Measurements from ENCODE around the gene TRMT112.
A peak's percentile ranks its signal among the peaks of the same experiment; 100 is the strongest.

Gene TRMT112

DNA sequence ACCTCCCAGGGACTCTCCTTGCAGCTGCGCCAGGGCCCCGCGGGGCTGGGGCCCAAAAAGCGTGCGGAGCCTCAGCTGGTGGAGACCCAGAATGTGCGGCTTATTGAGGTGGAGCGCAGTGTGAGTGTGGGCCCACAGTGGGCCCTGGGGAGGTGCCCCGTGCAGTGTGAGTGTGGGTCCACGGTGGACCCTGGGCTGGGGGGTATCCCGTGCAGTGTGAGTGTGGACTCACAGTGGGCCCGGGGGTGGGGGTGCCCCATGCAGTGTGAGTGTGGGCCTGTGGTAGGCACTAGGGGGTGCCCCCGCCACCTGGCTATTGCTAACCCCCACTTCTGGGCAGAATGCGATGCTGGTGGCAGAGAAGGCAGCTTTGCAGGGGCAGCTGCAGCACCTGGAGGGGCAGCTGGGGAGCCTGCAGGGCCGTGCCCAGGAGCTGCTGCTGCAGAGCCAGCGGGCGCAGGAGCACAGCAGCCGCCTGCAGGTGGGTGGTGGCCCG is 33.8 kb upstream of the TRMT112 start:
- DNase-seq (ENCODE audit: low read depth), result no peak

DNA sequence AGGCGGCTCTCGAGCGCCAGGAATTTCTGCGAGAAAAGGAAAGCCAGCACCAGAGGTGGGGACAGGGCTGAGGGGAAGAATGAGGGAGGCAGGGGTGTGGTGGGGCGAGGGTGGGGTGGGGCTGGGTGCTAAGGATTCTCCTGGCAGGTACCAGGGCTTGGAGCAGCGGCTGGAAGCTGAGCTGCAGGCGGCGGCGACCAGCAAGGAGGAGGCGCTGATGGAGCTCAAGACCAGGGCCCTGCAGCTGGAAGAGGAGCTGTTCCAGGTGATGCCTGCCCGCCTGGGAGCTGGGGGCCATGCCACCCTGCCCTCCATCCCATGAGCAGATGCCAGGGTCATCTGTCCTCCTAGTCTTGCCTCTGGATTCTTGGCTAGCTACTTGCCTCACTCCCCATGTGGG is 32.0 kb upstream of the TRMT112 start:
- DNase-seq (ENCODE audit: low read depth), result no peak

DNA sequence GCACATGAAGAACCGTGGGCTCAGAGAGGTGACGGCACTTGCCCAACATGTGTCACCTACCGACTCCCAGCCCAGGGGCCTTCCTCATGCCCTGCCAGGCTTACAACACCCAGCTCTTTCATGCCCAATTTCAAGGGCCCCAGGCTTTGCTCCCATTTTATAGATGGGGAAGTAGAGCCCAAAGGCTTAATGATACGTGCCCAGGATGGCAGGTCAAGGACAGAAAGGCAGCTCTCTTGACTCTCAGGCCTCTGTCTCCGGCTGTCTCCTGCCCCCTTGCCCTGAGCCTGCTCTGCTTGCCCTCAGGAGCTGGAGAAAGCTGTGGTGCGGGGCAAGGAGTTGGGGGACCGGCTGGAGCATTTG is 31.6 kb upstream of the TRMT112 start:
- no peak for DNase-seq (ENCODE audit: low read depth)

DNA sequence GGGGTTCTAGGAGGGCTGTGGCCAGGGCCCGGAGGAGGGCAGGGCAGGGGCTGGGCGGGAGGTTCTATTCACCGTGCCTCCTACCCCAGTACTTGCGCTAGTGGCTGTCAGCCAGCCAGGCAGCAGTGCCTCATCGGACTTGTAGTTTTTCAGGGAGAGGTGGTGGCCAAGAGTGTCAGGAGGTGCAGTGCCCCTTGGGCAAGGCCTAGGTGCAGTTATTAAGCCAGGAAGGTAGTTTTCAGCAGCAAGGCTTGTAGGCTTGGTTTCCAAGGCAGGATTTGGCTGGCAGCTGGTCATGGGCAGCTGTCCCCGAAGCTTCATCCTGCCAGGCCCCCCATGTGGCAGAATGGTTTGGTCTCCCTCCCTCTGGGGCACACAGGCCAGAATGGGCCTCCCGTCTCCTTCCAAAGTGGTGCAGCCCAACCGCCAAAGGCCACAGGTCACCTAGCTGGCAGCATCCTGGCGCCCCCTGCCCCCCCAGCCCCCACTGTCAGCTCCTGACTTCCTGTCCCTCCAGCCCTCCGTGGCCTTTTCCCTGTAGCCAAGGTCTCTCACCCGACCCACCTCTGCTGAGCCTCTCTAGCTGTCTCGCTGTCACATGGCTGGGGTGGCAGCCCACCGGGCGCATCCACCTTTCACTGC is 31.1 kb upstream of the TRMT112 start:
- no peak for DNase-seq (ENCODE audit: low read depth)

DNA sequence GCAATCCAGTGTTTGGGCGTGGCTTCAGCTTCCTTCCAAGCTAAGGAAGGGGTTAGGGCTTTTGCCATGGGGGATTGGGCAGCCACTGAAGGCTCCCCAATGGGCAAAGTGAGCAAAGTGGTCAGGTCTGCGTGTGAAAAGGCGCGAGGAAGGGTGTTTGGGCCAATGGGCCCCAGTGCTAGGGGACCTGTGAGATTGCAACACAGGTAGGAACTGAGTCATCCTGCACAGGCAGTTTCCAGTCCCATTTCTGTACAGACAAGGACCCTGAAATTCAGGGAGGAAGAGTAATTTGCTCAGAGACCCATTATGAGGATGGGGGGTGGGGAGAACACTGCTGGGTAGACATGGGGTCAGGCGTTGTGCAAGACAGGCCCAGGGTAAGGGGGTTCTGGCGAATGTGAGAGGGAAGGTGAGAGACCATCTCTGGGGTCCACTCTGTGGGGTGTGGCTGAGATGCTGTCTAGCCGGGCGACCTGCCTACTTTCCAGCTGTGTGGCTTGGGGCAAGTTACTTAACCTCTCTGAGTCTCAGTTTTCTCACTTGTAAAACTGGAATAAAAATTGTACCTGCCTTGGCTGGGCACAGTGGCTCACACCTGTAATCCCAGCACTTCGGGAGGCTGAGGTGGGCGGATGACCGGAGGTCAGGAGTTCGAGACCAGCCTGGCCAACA is 30.0 kb upstream of the TRMT112 start:
- no peak for DNase-seq (ENCODE audit: low read depth)

DNA sequence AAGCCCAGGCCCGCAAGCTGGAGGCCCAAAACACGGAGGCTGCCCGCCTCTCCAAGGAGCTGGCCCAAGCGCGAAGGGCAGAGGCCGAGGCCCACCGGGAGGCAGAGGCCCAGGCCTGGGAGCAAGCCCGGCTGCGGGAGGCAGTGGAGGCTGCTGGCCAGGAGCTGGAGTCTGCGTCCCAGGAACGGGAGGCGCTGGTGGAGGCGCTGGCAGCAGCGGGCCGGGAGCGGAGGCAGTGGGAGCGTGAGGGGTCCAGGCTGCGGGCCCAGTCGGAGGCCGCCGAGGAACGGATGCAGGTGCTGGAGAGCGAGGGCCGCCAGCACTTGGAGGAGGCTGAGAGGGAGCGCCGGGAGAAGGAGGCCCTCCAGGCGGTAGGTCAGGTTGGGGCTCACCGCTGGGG is 27.4 kb upstream of the TRMT112 start:
- no peak for DNase-seq (ENCODE audit: low read depth)

DNA sequence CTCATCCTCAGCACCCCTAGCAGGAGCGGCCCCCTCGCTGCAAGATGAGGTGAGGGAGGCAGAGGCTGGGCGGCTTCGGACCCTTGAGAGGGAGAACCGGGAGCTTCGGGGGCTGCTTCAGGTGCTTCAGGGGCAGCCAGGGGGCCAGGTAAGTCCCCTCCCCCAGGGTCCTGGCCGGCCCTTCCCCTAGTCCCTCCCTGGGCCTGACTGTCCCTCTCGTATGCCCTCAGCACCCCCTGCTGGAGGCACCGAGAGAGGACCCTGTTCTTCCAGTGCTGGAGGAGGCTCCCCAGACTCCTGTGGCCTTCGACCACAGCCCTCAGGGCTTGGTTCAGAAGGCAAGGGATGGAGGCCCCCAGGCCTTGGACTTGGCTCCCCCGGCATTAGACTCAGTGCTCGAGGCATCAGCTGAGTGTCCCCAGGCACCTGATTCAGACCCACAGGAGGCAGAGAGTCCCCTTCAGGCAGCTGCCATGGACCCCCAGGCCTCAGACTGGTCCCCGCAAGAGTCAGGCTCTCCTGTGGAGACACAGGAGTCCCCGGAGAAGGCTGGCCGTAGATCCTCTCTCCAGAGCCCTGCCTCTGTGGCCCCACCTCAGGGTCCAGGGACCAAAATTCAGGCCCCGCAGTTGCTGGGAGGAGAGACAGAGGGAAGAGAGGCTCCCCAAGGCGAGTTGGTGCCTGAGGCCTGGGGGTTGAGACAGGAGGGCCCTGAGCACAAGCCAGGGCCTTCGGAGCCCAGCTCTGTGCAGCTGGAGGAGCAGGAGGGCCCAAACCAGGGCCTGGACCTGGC is 26.6 kb upstream of the TRMT112 start:
- no peak for DNase-seq (ENCODE audit: low read depth)

DNA sequence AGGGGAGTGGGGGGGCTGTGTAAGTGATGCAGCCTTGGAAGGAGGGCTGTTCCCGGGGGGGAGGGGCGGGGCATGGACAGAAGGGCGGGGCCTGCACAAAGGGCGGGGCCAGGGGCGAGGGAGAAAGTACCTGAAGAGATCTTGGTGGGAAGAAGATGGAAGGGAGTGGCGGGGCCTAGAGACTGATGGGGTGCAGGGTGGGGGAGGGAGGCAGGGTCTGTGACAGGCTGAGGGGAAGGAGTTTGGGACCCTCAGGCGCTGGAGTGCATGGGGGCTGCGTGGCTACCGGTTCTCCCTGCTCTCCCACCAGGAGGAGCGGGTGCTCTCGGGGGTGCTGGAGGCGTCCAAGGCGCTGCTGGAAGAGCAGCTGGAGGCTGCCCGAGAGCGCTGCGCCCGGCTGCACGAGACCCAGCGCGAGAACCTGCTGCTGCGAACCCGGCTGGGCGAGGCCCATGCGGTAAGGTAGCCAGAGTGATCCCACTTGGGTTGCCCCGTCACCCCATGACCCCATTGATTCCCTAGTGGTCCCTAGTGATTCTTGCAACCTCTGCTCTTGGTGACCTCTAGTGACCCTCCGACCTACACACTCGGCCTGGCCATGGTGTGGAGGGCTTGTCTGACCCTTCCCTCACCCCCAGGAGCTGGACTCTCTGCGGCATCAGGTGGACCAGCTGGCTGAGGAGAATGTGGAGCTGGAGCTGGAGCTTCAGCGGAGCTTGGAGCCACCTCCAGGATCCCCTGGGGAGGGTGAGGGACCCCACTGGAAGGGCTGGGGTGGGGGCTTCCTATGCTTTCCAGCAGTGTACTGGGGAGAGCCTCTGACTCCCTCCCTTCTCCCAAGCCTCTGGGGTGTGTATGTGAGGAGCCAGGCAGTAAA is 25.7 kb upstream of the TRMT112 start:
- no peak for DNase-seq (ENCODE audit: low read depth)

DNA sequence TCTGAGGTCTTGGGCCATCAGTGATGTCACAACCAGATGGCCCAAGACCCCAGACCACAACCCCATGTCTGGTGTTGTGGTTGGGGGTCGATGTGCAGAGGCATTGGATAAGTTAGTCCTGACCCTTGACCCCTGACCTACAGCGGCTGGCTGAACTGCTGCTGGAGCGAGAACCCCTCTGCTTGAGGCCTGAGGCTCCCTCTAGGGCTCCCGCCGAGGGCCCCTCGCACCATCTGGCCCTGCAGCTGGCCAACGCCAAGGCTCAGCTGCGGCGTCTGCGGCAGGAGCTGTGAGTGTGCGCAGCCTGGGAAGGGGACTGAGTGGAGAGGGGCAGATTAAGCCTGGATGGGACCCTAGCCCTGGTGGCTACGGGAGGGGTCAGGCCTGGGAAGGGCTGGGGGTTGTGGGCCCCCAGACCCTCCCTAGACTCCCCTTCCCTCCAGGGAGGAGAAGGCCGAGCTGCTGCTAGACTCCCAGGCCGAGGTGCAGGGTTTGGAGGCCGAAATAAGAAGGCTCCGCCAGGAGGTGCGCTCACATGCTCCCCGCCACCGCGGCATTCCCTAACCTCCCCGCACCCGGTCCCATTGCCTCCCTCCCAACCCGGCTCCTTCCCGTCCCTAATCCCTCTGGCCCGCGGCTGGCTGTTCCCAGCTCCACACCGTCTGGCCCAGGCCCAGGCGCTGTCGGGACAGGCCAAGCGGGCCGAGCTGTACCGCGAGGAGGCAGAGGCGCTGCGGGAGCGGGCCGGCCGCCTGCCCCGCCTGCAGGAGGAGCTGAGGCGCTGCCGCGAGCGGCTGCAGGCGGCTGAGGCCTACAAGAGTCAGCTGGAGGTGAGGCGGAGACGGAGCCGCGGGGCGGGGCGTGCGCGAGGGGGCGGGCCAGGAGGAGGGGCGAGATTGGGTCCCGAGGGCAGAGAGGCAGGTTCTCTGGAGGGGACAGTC is 24.8 kb upstream of the TRMT112 start:
- DNase-seq (ENCODE audit: low read depth), result no peak

DNA sequence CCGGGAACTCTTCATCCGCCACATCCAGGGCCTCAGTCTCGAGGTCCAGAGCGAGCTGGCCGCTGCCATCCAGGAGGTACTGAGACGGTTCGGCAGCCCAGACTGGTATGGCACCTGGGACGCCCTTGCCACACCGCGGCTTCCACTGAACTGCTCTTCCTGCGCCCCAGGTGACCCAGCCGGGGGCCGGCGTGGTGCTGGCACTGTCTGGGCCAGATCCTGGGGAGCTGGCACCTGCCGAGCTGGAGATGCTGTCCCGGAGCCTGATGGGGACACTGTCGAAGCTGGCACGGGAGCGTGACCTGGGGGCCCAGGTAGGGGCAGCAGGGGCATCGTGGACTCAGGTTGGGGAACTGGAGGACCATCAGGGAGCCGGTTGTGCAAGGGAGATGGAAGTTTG is 24.1 kb upstream of the TRMT112 start:
- DNase-seq (ENCODE audit: low read depth), result no peak

DNA sequence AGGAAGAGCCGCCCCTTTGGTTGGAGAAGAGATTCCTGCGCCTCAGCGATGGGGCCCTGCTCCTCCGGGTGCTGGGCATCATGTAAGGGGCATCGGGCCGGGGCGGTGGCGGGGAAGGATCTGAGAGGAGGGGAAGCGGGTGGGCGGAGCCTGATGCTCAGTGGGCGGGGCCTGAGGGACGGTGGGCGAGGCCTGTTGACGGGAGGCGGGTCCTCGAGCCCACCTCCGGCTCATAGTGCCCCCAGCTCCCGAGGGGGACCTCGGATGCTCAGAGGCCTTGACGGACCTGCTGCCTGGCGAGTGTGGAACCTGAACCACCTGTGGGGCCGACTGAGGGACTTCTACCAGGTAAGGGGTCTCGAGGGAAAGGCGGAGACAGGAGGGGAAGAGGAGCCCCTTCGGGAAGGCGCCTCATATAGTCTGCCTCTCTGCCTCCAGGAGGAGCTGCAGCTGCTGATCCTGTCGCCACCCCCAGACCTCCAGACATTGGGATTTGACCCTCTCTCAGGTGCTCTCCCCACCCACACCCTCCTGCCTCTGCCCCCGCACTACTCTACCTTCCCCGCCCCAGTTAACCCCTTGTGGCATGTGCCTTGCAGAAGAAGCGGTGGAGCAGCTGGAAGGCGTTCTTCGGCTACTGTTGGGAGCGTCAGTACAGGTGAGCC is 23.4 kb upstream of the TRMT112 start:
- peak; percentile 78 for DNase-seq (ENCODE audit: low read depth)

DNA sequence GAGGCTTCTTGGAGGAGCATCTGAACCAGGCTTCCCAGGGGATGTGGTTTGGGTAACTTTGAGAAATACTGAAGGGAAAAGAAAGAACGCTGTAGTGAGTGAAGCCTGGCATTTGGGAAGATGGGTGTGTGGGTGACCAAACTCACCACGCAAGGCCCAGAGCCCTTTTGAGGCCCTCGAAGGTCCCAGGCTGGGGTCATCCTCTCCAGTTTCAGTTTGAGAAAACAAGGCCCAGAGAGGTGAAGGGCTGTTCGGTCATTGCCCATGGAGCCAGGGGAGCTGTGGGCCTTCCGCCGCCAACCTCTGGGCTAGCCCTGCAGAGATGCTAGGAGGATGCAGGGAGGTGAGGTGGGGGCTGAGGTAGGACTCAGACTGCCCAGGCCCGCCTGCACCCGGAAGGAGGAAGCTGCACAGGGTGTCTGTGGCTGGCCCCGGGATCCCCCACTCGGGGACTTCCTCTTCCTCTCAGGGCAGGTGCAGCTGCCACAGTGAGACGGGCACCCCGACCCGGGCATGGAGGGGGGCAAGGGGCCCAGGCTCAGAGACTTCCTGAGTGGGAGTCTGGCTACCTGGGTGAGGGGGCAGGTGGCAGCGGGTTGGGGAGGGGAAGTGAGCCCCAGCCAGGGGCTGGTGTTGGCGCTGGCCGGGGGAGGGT is 22.5 kb upstream of the TRMT112 start, which contains the start of gene CCDC88B:
CCDC88B (plus strand) TSS at position 451 of the 655 bp plus-strand sequence; CDS start at position 514, 63 bp downstream.
- no peak for DNase-seq (ENCODE audit: low read depth)

DNA sequence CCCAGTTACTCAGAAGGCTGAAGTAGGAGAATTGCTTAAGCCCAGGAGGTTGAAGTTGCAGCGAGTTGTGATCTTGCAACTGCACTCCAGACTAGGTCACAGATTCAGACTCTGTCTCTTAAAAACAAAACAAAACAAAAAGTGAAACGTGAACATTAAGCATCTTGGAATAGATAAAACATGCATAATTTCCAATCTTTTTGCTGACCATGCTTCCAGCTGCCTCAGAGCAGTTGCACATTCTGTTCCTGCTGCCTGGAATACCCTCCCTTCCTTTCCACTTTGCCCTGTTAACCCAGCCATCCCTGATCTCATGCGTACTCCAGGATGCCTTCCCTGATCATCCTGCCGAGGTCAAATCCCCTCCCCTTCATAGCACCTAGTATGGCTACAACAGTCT is 21.9 kb upstream of the TRMT112 start:
- no peak for DNase-seq (ENCODE audit: low read depth)

DNA sequence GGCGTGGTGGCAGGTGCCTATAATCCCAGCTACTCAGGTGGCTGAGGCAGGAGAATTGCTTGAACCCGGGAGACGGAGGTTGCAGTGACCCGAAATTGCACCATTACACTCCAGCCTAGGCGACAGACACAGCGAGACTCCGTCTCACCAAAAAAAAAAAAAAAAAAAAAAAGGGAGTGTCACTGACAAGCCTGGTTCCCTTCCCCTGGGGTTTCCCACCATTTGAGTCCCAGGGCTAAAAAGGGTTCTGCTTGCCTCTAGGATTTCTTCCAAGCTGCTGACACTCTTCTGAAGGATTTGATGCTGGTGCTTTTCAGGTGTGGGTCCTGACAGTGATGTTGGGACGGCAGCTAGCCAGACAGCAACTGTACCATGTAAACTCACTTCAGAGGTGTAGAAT is 21.4 kb upstream of the TRMT112 start:
- DNase-seq (ENCODE audit: low read depth), result no peak

DNA sequence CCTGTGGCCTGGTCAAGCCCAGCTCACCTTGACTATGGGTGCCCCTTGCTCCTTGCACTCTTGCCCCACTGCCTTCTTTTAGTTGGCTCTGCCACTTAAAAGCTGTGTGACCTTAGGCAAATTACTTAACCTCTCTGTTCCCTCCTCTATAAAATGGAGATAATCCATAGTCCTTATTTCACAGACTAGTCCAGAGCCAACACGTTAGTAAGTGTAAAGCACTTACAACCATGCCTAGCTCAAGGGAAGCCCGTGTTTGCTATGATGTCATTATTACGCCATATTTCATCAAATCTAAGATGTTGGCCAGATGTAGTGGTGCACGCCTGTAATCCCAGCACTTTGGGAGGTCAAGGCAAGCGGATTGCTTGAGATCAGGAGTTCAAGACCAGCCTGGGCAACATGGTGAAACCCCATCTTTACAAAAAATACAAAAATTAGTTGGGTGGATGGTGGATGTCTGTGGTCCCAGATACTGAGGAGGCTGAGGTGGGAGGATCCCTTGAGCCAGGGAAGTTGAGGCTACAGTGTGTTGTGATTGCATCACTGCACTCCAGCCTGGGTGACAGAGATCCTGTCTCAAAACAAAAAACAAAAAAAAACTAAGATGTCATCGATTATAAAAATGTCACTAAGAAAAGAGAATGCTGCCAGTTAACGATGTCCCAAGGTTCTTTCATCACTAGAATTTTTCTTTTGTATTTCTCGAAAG is 20.3 kb upstream of the TRMT112 start:
- no peak for DNase-seq (ENCODE audit: low read depth)

DNA sequence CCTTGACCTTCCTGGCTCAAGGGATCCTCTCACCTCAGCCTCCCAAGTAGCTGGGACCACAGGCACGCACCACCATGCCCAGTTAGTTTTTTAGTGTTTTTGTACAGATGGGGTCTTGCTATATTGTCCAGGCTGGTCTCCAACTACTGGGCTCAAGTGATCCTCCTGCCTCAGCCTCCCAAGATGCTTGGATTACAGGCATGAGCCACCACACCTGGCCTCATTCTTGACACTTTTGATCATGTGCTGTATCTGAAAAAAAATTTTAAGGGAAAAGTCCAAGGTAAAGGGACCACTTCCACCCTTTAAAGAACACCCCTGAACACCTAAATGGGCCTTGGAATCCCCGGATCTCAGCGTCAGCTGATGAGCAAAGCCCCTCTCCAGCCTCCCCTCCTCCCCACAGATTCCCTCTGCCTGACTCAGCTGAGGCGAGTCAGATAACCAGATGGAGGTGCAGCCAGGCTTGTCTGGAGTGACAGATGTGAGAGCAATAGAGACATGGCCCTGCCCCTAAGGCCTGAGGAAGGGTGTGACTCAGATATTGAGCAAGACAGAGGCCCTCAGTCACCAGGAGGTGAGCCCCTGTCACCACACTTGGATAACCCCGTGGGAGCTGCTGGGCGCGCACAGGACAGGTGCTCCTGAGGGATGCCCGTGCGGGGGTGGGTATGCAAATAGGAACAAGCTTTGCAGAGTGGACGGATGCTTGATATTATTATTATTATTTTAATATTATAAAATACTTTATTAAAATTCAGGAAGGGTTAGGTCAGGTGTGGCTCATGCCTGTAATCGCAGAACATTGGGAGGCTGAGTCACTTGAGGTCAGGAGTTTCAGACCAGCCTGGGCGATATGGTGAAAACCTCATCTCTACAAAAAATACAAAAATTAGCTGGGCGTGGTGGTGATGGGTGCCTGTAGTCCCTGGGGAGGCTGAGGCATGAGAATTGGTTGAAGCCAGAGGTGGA is 17.7 kb upstream of the TRMT112 start:
- DNase-seq (ENCODE audit: low read depth), result peak; percentile 76

DNA sequence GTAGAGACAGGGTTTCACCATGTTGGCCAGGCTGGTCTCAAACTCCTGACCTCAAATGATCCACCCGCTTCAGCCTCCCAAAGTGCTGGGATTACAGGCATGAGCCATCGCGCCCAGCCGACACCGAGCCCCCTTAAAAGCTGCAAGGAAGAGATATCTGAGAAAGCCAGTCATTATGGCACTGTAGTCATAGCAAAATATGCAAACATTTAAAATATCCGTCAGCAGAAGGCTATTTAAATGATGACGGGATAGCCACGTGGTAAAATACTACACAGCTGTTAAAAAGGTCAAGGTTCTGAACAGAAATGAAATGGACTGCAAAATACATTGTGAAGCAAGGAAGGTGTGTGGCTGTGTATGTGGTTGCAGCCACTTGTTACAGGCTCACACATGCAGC is 16.2 kb upstream of the TRMT112 start:
- DNase-seq (ENCODE audit: low read depth), result no peak

Measured in CMK (cell line).